ENCODE data around the gene MAFG. TPM values are rescaled to one million over a fixed set of nuclear protein-coding genes. Genes with fewer than 3 reads are reported as not detected.

The MAFG gene
- polyA plus RNA-seq, 1 donor (not counting 4 experiments of a cell fraction or from before 2014, with no cell fraction given) = 8.3 TPM

DNA sequence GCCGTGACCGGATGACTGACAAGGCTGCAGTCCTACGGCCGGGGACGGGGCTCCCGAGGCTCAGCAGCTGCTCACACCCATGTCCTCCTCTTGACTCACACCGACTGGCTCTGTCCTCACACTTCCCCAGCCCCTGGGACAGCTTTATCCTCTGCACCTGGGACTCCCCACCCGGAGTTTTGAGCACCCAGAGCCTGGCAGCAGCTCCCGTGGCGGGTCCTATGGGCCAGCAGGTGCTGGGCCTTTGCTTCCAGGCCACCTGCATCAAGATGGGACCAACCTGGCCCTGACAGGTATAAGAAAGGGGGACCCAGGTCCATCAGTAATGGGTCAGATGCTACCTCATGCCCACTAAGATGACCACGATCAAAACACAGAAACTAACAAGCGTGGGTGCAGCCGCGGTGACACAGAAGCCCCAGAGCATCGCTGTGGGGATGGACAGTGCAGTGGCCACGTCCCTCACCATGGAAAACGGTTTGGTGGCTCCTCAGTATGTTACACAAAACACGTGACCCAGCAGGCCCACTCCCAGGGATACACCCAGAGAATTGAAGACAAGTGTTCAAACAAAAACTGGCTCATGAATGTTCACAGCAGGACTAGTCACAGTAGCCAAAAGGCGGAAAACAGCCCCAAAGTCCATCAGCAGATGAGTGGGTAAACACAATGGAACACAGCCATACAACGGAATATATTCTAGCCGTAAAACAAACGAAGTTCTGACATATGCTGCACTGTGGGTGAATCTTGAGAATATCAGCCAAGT, 36.7 kb upstream of the MAFG start:
- no peak for FAIRE-seq
- no peak overlapping the region for H3K4me3 ChIP-seq (ENCODE audit: control insufficient read depth in 2 of 3, extremely low read depth in 1 of 3, insufficient read depth in 2 of 3, low read depth in 1 of 3, low read length in 3 of 3)
- dilution Hi-C loops (cut with MboI; ENCODE audit: extremely low pct_ligation_motif_present, low sequenced_read_pairs) = no loop called here
- H3K9me1 ChIP-seq (ENCODE audit: control insufficient read depth, extremely low read depth, insufficient read depth, low read length) = no peaks in the 10 kb centered on the region
- H2AFZ ChIP-seq (ENCODE audit: control insufficient read depth, low read length) = no peak overlapping the region
- H3K4me1 ChIP-seq (ENCODE audit: control insufficient read depth, extremely low read depth, insufficient read depth, low read length) = peaks cover 2% of the 10 kb centered on the region
- no peak overlapping the region for H3K9ac ChIP-seq (ENCODE audit: control insufficient read depth, extremely low read depth, insufficient read depth, low read length)
- no peaks in the 10 kb centered on the region for H3K79me2 ChIP-seq (ENCODE audit: control insufficient read depth, insufficient read depth, low read length)
- H3K27ac ChIP-seq (ENCODE audit: control insufficient read depth, insufficient read depth, low read length) = no peak overlapping the region
- H3K4me2 ChIP-seq (ENCODE audit: control insufficient read depth, extremely low read depth, insufficient read depth, low read depth, low read length) = no peak overlapping the region
- H3K36me3 ChIP-seq (ENCODE audit: control insufficient read depth in 2 of 2, extremely low read depth in 1 of 2, insufficient read depth in 2 of 2, low read length in 2 of 2) = no peaks in the 10 kb centered on the region
- H3K27me3 ChIP-seq (ENCODE audit: control insufficient read depth, extremely low read depth, insufficient read depth, low read length) = peaks cover 83% of the 10 kb centered on the region
- no peak for DNase-seq (ENCODE audit: low read depth, low spot score)
- no peaks in the 10 kb centered on the region for H3K9me3 ChIP-seq (ENCODE audit: control insufficient read depth, low read depth, low read length)
- TF ChIP-seq, protein P1, sequence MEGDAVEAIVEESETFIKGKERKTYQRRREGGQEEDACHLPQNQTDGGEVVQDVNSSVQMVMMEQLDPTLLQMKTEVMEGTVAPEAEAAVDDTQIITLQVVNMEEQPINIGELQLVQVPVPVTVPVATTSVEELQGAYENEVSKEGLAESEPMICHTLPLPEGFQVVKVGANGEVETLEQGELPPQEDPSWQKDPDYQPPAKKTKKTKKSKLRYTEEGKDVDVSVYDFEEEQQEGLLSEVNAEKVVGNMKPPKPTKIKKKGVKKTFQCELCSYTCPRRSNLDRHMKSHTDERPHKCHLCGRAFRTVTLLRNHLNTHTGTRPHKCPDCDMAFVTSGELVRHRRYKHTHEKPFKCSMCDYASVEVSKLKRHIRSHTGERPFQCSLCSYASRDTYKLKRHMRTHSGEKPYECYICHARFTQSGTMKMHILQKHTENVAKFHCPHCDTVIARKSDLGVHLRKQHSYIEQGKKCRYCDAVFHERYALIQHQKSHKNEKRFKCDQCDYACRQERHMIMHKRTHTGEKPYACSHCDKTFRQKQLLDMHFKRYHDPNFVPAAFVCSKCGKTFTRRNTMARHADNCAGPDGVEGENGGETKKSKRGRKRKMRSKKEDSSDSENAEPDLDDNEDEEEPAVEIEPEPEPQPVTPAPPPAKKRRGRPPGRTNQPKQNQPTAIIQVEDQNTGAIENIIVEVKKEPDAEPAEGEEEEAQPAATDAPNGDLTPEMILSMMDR (optimal IDR thresholded peaks at IDR 0.05 in 1 of 3, IDR thresholded peaks at IDR 0.05 in 1 of 3, conservative IDR thresholded peaks at IDR 0.05 in 1 of 3; ENCODE audit: extremely low read depth in 1 of 3, insufficient read depth in 2 of 3, low read length in 3 of 3) = no peak
- no peak for TF ChIP-seq EZH2 (IDR thresholded peaks at IDR 0.05; ENCODE audit: low read length)
- no peaks in the 10 kb centered on the region for H4K20me1 ChIP-seq (ENCODE audit: control insufficient read depth, extremely low read depth, insufficient read depth, low read length)

DNA sequence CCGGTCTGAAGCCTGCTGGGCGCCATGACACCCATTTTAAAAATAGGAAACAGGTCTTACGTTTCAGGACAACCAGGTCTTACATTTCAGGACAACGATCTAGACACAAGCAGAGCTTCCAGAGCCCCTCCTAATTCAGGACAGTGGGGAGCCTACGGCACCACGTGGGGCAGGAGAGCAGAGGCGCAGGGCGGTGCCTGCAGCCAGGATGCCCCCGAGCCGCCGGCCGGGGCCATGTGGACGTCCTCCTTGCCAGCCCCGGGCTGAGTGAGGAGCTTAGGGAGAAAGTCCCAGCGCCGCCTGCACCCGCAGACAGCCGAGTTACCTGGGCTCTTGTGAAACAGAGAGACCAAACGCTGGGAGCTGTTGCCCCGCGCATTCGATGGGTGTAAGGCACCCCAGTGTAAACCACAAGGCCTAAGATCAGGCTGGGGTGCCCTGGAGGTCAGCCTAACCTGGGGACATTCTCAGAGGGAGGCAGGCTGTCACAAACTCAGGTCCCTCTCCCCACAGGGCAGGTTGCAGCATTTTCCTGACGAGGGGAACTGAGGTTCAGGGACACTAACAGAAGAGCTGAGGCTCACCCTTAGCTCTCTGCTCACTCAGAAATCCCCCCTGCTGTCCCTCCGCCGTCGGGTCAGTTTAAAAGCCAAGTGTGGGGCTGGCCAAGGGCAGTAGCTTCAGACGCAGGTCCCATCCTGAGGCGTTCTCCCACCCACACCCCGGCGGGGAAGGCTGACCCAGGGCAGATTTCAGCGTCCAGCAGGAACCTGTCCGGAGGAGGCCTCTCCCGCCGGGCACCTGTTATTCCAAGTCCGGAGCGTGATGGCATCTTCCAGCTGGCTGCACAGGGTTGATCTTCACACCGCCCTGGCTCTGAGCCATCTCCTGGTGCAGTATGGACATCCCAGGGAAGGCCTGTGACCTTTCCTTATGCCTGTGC, 35.2 kb upstream of the MAFG start:
- H3K9me3 ChIP-seq (ENCODE audit: control insufficient read depth, low read depth, low read length) = no peaks in the 10 kb centered on the region
- no peaks in the 10 kb centered on the region for H3K9me1 ChIP-seq (ENCODE audit: control insufficient read depth, extremely low read depth, insufficient read depth, low read length)
- no peaks in the 10 kb centered on the region for H3K4me1 ChIP-seq (ENCODE audit: control insufficient read depth, extremely low read depth, insufficient read depth, low read length)
- no peak overlapping the region for H3K4me2 ChIP-seq (ENCODE audit: control insufficient read depth, extremely low read depth, insufficient read depth, low read depth, low read length)
- H3K36me3 ChIP-seq (ENCODE audit: control insufficient read depth in 2 of 2, extremely low read depth in 1 of 2, insufficient read depth in 2 of 2, low read length in 2 of 2) = no peaks in the 10 kb centered on the region
- TF ChIP-seq EZH2 (IDR thresholded peaks at IDR 0.05; ENCODE audit: low read length) = peak; percentile 73
- TF ChIP-seq, protein P1 (optimal IDR thresholded peaks at IDR 0.05 in 1 of 3, IDR thresholded peaks at IDR 0.05 in 1 of 3, conservative IDR thresholded peaks at IDR 0.05 in 1 of 3; ENCODE audit: extremely low read depth in 1 of 3, insufficient read depth in 2 of 3, low read length in 3 of 3) = no peak
- H3K79me2 ChIP-seq (ENCODE audit: control insufficient read depth, insufficient read depth, low read length) = no peaks in the 10 kb centered on the region
- no peak overlapping the region for H3K27ac ChIP-seq (ENCODE audit: control insufficient read depth, insufficient read depth, low read length)
- FAIRE-seq (no peak), DNase-seq (ENCODE audit: low read depth, low spot score) (no peak)
- no peaks in the 10 kb centered on the region for H4K20me1 ChIP-seq (ENCODE audit: control insufficient read depth, extremely low read depth, insufficient read depth, low read length)
- dilution Hi-C loops (cut with MboI; ENCODE audit: extremely low pct_ligation_motif_present, low sequenced_read_pairs) = no loop called here
- H3K4me3 ChIP-seq (ENCODE audit: control insufficient read depth in 2 of 3, extremely low read depth in 1 of 3, insufficient read depth in 2 of 3, low read depth in 1 of 3, low read length in 3 of 3) = no peak overlapping the region
- no peak overlapping the region for H2AFZ ChIP-seq (ENCODE audit: control insufficient read depth, low read length)
- peaks cover 86% of the 10 kb centered on the region for H3K27me3 ChIP-seq (ENCODE audit: control insufficient read depth, extremely low read depth, insufficient read depth, low read length)
- H3K9ac ChIP-seq (ENCODE audit: control insufficient read depth, extremely low read depth, insufficient read depth, low read length) = no peak overlapping the region
